Testis (tissue), 2 donors: ENCODE results near the gene ASPHD1.

ENCODE experiments used
- POLR2A ChIP-seq: fragments of 450-650 bp; IDR thresholded peaks from one replicate; pipeline ENCODE4 v1.6.1; 2017; ENCODE audit warnings: antibody characterized with exemption, mild to moderate bottlenecking, moderate library complexity
- TF ChIP-seq, protein P1 (sequence below), 3 experiments: fragments of 450-650 bp in 2 of 3; fragments of 200-600 bp in 1 of 3; sonication (generic) in 1 of 3; IDR thresholded peaks; one replicate each; pipeline ENCODE4 v1.5.1; 2016 to 2019; ENCODE audit warnings: antibody characterized with exemption in 3 of 3, mild to moderate bottlenecking in 2 of 3, moderate library complexity in 1 of 3

DNA sequence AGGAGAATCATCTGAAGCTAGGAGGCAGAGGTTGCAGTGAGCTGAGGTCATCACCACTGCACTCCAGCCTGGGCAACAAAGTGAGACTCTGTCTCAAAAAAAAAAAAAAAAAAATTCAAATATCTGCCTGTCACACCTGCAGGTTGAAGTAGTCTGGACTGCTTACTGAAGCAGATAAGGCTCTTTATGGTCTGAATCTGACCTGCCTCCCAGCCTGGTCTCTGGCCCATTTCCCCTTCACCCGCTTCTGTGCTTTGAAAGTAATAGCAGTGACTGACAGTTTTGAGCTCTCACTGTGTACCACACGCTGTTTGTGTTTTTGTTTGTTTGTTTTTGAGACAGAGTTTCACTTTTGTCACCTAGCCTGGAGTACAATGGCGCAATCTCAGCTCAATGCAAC, 6.7 kb upstream of the ASPHD1 start:
- TF ChIP-seq, protein P1, sequence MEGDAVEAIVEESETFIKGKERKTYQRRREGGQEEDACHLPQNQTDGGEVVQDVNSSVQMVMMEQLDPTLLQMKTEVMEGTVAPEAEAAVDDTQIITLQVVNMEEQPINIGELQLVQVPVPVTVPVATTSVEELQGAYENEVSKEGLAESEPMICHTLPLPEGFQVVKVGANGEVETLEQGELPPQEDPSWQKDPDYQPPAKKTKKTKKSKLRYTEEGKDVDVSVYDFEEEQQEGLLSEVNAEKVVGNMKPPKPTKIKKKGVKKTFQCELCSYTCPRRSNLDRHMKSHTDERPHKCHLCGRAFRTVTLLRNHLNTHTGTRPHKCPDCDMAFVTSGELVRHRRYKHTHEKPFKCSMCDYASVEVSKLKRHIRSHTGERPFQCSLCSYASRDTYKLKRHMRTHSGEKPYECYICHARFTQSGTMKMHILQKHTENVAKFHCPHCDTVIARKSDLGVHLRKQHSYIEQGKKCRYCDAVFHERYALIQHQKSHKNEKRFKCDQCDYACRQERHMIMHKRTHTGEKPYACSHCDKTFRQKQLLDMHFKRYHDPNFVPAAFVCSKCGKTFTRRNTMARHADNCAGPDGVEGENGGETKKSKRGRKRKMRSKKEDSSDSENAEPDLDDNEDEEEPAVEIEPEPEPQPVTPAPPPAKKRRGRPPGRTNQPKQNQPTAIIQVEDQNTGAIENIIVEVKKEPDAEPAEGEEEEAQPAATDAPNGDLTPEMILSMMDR (IDR thresholded peaks at IDR 0.05) = no peak
- no peak for TF ChIP-seq POLR2A
